Left colon (tissue), 2 donors: ENCODE measurements around the gene ZNF784. TPM values are rescaled to one million over a fixed set of nuclear protein-coding genes. Genes with fewer than 3 reads are reported as not detected.
A peak's percentile ranks its signal among the peaks of the same experiment; 100 is the strongest.

Experiments used
- ATAC-seq: fragments of 200-7000 bp; cut with Tn5 transposase; one replicate; pipeline ENCODE4 v1.9.1; 2020; ENCODE audit warnings: mild to moderate bottlenecking, moderate library complexity
- DNase-seq, 2 donors: peaks; one replicate each; pipeline ENCODE4 v3.0.0-alpha.2; 2020
- intact Hi-C, 2 donors: fragments of 100-400 bp; cut with DNase I in 1 of 2; cut with micrococcal nuclease in 1 of 2; formaldehyde crosslinking; loops; one replicate each; pipeline versions ENCODE4 v1.11.2 to v1.14.0; 2022; cut with DNase I, micrococcal nuclease
- total RNA-seq, 2 donors: library from RNA; stranded (reverse); fragmentation: NEBNext Ultra II Directional; extraction: Animal tissue kit (Norgen Biotek cat#: 25700); gene quantifications; one replicate each; pipeline ENCODE4 v1.2.1, GENCODE V29; 2021
- donor health status: DM: no; HTN: no; CAD: no.
- donor health status: DM: yes; HTN: yes; CAD: no.

The ZNF784 gene
- total RNA-seq, 2 donors from 2014 or later: 8.6 to 11.6 TPM

- intact Hi-C loops: no loop called here
- DNase-seq (no peak), ATAC-seq (no peak)
Measured at GRCh38 chr19:55646889-55647731, 22.7 kb upstream of the ZNF784 start.

GRCh38 chr19:55645512-55645881 is 21.1 kb upstream of the ZNF784 start:
- DNase-seq (no peak), ATAC-seq (no peak)
- intact Hi-C loops: no loop called here

DNA sequence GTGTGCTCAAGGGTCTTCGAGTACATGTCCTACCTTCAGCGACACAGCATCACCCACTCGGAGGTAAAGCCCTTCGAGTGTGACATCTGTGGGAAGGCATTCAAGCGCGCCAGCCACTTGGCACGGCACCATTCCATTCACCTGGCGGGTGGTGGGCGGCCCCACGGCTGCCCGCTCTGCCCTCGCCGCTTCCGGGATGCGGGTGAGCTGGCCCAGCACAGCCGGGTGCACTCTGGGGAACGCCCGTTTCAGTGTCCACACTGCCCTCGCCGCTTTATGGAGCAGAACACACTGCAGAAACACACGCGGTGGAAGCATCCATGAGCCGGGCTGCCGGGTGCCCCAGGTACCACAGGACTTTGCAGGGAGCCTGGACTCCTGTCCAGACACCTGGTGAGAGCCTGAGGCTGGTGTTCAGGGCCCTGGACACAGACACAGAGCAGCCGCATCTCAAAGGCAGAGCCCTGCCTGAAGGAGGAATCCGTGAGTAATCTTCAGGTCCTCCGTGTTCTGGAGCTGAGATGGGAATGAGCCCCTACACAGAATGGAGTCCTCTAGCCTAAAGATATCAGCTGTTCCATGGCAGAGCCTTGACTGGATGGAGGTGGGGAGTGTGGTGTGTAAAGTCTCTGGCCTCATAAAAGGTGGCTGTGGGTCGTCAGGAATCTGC is 20.6 kb upstream of the ZNF784 start:
- no peak for ATAC-seq
- DNase-seq: no peak
- intact Hi-C loops: no loop called here

DNA sequence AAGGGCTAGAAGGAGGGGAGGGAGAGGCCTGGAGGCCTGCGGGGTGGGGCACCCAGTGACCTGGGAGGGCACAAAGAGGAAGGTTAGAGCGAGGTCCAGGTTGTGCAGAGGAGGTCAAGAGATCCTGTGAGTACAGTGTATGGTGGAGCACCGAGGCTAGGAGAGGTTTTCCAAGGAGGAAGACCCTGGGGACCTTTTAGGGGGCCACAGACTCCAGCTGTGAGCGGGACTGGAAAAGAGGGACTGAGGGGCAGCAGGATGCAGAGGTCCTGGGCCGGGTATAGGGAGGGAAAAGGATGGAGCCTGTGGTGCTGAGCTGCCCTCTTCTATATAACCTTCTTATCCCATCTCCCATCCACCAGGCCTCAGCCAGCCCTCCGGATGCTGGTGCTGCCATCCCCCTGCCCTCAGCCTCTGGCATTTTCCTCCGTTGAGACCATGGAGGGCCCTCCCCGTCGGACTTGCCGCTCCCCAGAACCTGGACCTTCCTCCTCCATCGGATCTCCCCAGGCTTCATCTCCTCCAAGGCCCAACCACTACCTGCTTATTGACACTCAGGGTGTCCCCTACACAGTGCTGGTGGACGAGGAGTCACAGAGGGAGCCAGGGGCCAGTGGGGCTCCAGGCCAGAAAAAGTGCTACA is 19.9 kb upstream of the ZNF784 start:
- intact Hi-C loops: no loop called here
- ATAC-seq (no peak), DNase-seq (peak in 1 of 2 donors; percentile 28)

- intact Hi-C loops: no loop called here
- DNase-seq (no peak), ATAC-seq (peak; percentile 4)
Measured at GRCh38 chr19:55643887-55644176, 19.5 kb upstream of the ZNF784 start.

GRCh38 chr19:55643003-55643886 is 18.9 kb upstream of the ZNF784 start, which contains the start of gene ZNF581:
Gene ZNF581, plus strand, starts transcription at chr19:55643649. Its CDS starts 923 bp downstream, at chr19:55644572.
- ATAC-seq: peak; percentile 64
- peak; percentile 73 to 83 for DNase-seq
- intact Hi-C loops: no loop called here

GRCh38 chr19:55642153-55643002 is 18.0 kb upstream of the ZNF784 start:
- intact Hi-C loops: no loop called here
- peak; percentile 9 for ATAC-seq
- DNase-seq: peak in 1 of 2 donors; percentile 49

GRCh38 chr19:55641426-55642152 is 17.2 kb upstream of the ZNF784 start:
- intact Hi-C loops: no loop called here
- DNase-seq (no peak), ATAC-seq (peak; percentile 1)

GRCh38 chr19:55640577-55641425 is 16.4 kb upstream of the ZNF784 start, which contains the start of gene ZNF580:
Gene ZNF580, plus strand, starts transcription at chr19:55641002. Its CDS starts 1,507 bp downstream, at chr19:55642509.
- DNase-seq (peak in 1 of 2 donors; percentile 70), ATAC-seq (peak; percentile 55)
- intact Hi-C loops: no loop called here

- DNase-seq (peak; percentile 62 to 73), ATAC-seq (no peak)
- intact Hi-C loops: no loop called here
Measured at GRCh38 chr19:55640043-55640576, 15.7 kb upstream of the ZNF784 start.

DNA sequence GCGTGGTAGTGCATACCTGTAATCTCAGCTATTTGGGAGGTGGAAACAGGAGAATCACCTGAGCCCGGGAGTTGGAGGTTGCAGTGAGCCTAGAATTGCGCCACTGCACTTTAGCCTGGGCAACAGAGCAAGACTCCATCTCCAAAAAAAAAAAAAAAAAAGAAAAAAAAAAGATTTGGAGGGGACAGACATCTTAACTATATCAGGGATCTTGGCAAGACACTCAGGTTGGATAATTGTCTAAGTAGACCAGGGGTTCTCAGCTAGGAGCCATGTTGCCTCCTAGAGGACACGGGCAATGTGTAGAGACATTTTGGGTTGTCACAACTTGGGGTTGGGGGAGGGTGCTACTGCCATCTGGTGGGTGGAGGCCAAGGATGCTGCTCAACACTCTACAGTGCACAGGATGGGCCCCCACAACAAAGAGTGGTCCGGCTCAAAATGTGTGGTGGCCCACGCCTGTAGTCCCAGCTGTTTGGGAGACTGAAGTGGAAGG is 14.5 kb upstream of the ZNF784 start:
- no peak for DNase-seq
- ATAC-seq: no peak
- intact Hi-C loops: loop anchor here in 1 of 2 donors (10.0 kb wide), 1 partner anchor 124 kb away; no protein-coding TSS in a partner anchor

DNA sequence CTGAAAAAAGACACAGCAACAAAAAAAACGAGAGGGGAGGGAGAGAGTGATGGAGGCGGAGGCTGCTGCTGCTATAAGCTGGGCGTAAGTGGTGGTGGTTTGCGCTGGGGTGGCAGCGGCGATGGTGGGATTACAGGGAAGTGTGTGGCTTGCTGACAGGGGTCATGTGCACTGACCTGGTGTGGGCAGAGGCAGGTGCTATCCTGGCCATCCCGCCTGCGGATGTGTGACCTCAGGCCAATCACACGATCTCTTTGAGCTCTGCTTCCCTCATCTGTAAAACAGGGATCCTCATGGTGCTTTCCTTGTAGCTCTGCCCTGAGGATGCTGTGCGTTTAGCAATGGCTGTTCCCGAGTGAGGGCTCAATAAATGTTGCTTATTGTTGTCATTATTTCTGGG is 13.2 kb upstream of the ZNF784 start:
- intact Hi-C loops: loop anchor here in 1 of 2 donors (10.0 kb wide), 1 partner anchor 123 kb away; no protein-coding TSS in a partner anchor
- DNase-seq (peak in 1 of 2 donors; percentile 19), ATAC-seq (no peak)

DNA sequence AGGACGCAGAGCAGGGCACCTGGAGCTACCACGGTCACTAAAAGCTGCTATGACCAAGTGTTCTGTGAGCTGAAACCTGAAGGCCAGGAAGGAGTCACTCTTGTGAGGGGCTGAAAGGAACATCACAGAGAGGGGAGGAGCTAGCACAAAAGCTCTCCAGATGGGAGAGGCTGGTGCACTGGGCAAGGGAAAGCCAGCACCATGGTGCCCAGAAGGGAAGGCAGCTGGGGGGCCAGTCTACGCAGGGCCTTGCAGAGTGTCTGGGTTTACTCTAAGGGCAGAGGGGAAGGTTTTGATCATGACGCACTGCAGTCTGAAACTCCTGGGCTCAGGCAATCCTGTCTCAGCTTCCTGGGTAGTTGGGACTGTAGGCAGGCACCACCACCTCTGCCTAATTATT is 12.4 kb upstream of the ZNF784 start:
- intact Hi-C loops: loop anchor here in 1 of 2 donors (10.0 kb wide), 1 partner anchor 122 kb away; no protein-coding TSS in a partner anchor
- ATAC-seq (no peak), DNase-seq (no peak)

DNA sequence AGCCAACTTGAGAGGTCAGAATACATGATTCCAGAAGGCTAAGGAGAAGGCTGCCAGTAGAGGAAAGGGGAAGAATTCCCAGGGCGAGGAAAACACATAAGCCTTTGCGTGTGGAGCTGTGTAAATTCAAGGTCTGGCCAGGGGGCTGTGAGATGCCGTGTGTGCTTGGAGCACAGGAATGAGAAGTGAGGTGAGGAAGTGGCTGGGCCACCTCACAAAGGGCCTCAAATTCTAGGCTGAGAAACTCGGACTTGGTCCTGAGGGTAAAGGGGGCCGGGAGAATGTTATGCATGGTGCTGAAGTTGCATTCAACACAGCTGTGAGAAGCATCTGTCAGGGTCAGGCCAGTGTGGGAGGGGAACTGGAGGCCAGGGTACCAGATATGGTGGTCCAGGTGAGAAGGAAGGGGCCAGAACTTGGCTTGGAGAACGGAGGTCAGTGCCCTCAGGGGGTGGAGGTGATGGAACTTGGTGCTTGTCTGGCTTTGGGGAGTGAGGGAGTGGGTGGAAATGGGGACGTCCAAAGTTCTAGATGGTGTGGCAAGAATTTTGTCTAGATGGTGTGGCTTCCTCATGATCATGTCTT is 11.6 kb upstream of the ZNF784 start:
- ATAC-seq (no peak), DNase-seq (no peak)
- intact Hi-C loops: loop anchor here in 1 of 2 donors (10.0 kb wide), 1 partner anchor 121 kb away; no protein-coding TSS in a partner anchor

GRCh38 chr19:55635334-55635717 is 11.0 kb upstream of the ZNF784 start:
- ATAC-seq (peak; percentile 2), DNase-seq (no peak)
- intact Hi-C loops: loop anchor here in 1 of 2 donors (10.0 kb wide), 1 partner anchor 121 kb away; no protein-coding TSS in a partner anchor
